SK-N-SH (cell line): ENCODE results near the gene TTLL12.

Source experiments
- CTCF ChIP-seq: fragments of 200-600 bp; sonication (generic); IDR thresholded peaks from 2 replicates; pipeline ENCODE4 v1.6.1; 2017; ENCODE audit warnings: antibody characterized with exemption, mild to moderate bottlenecking, moderate library complexity
- ELF1 ChIP-seq: IDR thresholded peaks from 2 replicates; pipeline ENCODE4 v1.4.0; 2012
- EP300 ChIP-seq, 2 experiments: IDR thresholded peaks; 2 replicates each; pipeline versions ENCODE4 v1.4.0 to v1.6.1; 2012; ENCODE audit warnings: borderline replicate concordance in 1 of 2, low read depth in 1 of 2, low read length in 1 of 2
- MAX ChIP-seq: IDR thresholded peaks from 2 replicates; pipeline ENCODE4 v1.4.0; 2012; ENCODE audit warnings: low read depth
- POLR2AphosphoS5 ChIP-seq: IDR thresholded peaks from 2 replicates; pipeline ENCODE4 v1.6.1; 2012; ENCODE audit warnings: low read depth, low read length
- RCOR1 ChIP-seq: fragments of 150-350 bp; IDR thresholded peaks from 2 replicates; pipeline ENCODE4 v1.6.1; 2017; ENCODE audit warnings: antibody characterized with exemption, low read length
- REST ChIP-seq: IDR thresholded peaks from 2 replicates; pipeline ENCODE4 v1.6.1; 2012; ENCODE audit warnings: mild to moderate bottlenecking, low read depth, low read length, moderate library complexity
- RFX5 ChIP-seq: IDR thresholded peaks from 2 replicates; pipeline ENCODE4 v1.6.1; 2012; ENCODE audit warnings: mild to moderate bottlenecking, improper control_type of control experiment, low read length
- RXRA ChIP-seq: IDR thresholded peaks from 2 replicates; pipeline ENCODE4 v1.4.0; 2012; ENCODE audit warnings: low read depth, mild to moderate bottlenecking, borderline replicate concordance
- SIN3A ChIP-seq: IDR thresholded peaks from 2 replicates; pipeline ENCODE4 v1.6.1; 2012; ENCODE audit warnings: low read depth, mild to moderate bottlenecking, low read length, moderate library complexity, borderline replicate concordance
- YY1 ChIP-seq: IDR thresholded peaks from 2 replicates; pipeline ENCODE4 v1.4.0; 2012; ENCODE audit warnings: low read depth, mild to moderate bottlenecking

- TF ChIP-seq RFX5 (no peak), CTCF (no peak), REST (no peak), RXRA (no peak), YY1 (no peak), RCOR1 (no peak), ELF1 (no peak), MAX (no peak), POLR2AphosphoS5 (no peak), SIN3A (no peak), EP300 (IDR thresholded peaks at IDR 0.05; ENCODE audit: borderline replicate concordance in 1 of 2, low read depth in 1 of 2, low read length in 1 of 2) (no peak)
Observed at GRCh38 chr22:43217285-43218030, 30.5 kb upstream of the TTLL12 start.
